Measurements from ENCODE around the gene XG.
"Not testable (repeated sequence)": the region's sequence is repeated elsewhere in the genome, so short reads cannot be mapped to it uniquely, and the experiment has no call there.

The XG gene

DNA sequence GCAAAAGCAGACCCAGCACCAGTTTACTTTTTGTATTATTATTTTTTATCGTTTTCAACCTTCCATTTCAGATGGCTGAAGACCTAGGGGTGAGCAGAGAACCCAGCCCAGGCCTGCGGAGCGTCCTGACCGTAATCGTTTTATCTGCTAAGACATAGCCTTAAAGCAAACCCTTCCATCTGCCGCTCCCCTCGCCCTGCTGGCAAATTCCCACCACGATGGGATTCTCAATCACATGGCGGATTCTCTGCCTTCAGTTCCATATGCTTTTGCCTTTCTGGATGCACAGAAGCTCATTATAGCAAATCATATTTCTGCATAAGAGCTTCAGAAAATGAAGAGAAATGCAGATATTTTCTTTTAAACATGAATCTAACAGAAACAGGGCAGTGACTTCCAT, 18.6 kb upstream of the XG start:
- DNase-seq (ENCODE audit: low read depth in 1 of 2, low spot score in 1 of 2): no peak

DNA sequence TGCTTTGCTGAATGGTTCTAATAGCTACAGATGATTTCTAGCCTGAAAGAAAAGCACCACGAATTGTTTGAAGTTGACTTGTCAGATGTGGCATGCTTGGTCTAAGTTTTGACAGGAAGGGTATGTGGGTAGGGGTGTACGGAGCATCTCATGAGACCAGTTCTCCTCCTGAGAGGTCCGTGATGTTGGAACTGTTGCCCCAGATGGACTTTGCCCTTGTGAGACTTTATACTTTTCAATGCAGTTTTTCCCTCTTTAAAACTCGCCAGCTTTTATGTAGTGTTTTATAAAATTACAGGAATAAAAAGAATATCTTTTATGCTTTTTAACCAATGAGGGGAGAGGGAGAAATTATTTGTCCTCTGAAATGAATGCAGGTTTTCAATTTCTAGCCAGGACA, 16.6 kb upstream of the XG start:
- no peak for DNase-seq (ENCODE audit: low read depth in 1 of 2, low spot score in 1 of 2)

DNA sequence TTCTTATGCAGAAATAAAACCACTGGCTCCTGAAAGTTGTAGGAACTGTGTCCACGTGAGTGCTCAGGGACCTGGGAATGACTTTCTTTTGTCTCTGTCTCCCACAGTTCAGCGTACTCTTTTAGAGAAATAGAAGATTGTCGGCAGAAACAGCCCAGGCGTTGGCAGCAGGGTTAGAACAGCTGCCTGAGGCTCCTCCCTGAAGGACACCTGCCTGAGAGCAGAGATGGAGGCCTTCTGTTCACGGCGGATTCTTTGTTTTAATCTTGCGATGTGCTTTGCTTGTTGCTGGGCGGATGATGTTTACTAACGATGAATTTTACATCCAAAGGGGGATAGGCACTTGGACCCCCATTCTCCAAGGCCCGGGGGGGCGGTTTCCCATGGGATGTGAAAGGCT, 11.2 kb upstream of the XG start:
- no peak for DNase-seq (ENCODE audit: low read depth in 1 of 2, low spot score in 1 of 2)

DNA sequence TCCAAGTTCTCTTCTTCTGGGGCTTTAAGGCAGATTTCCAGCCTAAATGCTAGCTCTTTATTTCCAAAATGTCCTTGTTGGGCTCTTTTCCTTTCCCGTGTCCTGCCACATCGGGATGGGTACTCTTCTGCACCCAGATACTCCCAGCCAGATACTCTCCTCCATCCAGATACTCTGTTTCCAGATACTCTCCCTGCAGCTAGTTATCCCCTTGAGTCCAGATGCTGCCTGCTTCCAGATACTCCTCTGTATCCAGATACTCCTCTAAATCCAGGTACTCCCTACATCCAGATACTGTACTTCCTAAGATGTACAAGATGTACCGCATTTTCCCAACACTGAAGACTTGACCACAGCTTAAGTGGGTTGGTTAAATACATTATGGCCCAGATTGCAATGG, 10.5 kb upstream of the XG start:
- no peak for DNase-seq (ENCODE audit: low read depth in 1 of 2, low spot score in 1 of 2)

DNA sequence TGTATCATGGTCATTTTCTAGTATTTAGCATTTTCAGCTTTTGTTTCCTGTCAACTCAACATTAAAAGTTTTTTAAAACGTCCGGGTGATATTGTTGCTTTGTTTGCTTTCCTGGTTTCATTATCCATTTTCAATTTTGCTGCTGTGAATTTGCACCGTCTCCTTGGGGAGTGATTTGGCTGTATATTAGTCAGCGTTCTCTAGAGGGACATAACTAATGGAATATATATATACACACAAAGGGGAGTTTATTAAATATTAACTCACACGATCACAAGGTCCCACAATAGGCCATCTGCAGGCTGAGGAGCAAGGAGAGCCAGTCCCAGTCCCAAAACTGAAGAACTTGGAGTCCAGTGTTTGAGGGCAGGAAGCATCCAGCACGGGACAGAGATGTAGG, 5.6 kb upstream of the XG start:
- DNase-seq (ENCODE audit: low read depth in 1 of 2, low spot score in 1 of 2): not testable (repeated sequence)

DNA sequence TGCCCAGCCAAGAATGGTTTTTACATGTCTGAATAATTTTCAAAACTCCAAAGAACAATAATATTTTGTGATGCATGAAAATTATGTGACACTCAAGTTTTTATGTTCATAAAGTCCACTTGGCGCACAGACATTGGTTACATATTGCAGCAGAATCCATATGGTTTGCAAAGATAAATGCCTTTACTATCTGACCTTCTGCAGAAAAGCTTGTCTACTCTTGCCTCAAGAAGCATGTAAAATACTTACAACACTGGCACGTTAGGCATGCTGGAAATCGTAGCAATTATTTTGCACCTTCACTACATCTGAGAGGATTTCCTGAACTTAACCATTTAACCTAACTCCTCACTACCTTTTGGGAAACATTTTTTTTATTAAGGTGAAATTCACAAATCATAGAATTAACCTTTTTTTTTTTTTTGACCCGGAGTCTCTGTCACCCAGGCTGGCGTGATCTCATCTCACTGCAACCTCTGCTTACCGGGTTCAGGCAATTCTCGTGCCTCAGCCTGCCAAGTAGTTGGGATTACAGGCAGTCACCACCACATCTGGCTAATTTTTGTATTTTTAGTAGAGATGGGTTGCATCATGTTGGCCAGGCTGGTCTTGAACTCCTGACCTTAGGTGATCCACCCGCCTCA, 3.5 kb upstream of the XG start:
- no peak for DNase-seq (ENCODE audit: low read depth in 1 of 2, low spot score in 1 of 2)

DNA sequence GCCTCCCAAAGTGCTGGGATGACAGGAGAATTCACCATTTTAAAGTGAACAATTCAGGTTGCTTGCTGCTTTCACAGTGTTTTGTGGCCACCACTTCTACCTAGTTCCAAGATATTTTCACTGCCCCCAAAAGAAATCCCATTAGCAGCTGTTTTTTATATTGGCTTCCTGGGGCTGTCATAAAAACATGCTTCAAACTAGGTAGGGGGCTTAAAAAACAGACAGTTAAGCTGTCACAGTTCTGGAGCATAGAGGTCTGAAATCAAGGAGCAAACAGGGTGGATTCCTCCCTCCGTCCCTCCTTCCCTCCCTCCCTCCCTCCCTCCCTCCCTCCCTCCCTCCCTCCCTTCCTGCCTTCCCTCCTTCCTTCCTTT, 3.0 kb upstream of the XG start:
- no peak for DNase-seq (ENCODE audit: low read depth in 1 of 2, low spot score in 1 of 2)

DNA sequence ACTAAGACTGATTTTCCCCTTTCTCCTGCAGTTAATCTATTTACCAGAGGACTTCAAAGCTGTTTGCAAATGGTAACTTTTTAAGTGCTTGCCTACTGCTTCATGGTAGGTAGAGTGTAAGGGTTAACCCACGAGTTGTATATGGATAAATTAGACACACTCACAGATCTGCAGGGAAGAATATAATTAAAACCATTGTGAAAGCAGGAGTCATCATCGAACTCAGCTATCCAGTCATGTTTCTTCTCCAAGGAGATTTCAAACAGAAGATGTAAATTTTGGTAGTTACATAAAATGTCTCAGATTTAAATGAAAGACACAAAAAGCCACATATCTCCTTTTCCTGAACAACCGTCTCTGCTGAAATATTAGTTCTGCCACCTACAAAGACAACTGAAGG, 549 bp upstream of the XG start:
- DNase-seq (ENCODE audit: low read depth in 1 of 2, low spot score in 1 of 2): no peak

DNA sequence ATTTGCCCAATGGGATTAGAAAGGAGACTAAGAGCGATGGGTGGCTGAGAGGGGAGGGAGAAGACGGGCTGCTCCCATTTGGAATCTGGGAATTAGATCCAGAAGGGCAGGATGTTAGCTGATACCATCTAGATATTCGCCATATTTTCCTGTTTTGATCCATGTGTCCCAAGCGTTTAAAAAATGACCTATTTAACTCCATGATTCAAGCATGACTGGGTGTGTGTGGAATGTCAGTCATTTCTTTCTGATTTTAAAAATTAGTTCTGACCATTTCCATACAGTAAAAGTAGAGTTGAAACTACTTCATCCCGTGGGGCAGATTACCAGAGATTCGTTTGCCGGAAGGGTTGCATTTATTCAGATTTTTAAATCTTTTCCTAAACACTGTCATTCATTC, 601 bp downstream of the XG start:
- not testable (repeated sequence) for DNase-seq (ENCODE audit: low read depth in 1 of 2, low spot score in 1 of 2)

DNA sequence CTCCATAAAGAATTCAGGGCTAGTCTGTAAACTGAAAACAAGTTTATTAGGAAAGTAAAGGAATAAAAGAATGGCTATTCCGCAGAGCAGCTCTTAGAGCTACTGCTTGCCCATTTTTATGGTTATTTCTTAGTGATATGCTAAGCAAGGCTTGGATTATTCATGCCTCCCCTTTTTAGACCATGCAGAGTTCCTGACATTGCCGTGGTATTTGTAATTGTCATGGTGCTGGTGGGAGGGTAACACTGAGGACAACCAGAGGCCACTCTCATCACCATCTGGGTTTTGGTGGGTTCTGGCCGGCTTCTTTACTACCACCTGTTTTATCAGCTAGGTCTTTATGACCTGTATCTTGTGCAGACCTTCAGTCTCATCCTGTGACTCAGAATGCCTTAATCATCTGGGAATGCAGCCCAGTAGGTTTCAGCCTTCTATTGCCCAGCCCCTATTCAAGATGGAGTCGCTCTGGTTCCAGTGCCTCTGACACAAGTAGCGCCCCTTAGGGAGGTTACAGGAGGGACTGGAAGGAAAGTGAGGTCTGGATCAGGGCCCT, 3.4 kb downstream of the XG start:
- DNase-seq (ENCODE audit: low read depth in 1 of 2, low spot score in 1 of 2): not testable (repeated sequence)

DNA sequence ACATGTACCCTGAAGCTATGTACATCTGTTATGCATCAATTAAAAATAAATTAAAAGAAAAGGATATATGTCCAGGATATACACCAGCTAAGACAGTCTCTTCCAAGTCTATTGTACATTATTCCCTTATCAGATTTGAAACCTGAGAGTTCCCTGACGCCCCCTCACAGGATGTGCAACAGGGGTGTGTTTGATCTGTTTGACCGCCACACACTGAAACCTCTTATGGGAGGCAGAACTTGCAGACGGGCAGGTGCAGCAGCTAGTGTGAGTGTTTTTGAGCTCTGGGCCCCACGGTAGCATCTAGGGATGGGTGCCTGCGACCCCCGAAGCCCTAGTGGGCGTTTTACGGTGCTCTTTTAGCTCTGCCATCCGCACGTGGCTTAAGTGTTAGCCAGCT, 4.7 kb downstream of the XG start:
- DNase-seq (ENCODE audit: low read depth in 1 of 2, low spot score in 1 of 2): no peak

DNA sequence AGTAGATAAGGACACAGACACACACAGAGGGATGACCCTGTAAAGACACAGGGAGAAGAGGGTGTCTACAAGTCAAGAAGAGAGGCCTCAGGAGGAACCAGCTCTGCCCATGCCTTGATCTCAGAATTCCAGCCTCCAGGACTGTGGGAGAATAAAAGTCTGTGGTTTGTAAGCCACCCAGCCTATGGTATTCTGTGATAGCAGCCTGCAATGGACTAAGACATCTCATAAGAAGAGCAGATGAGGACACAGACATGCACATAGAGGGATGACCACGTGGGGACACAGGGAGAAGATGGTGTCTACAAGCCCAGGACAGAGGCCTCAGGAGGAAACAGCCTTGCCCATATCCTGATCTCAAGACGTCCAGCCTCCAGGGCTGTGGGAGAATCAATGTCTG, 9.4 kb downstream of the XG start:
- no peak for DNase-seq (ENCODE audit: low read depth in 1 of 2, low spot score in 1 of 2)

DNA sequence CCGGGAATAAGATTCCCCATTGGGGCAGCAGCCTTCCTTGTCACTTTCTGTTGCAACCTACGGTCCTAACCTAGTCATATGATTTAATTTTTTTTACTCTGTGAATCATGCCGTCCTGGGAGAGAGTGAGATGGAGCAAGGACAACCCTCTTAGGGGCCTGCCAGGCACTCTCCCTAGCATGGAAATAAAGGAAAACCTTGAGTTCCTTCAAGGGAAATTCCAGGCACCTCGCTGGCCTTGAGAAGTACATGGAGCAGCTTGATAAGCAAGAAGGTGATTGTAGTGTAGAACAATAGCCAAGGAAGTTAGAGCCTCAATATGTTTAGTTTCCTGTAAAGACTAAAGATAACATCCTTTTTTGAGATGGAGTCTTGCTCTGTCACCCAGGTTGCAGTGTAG, 10.8 kb downstream of the XG start:
- not testable (repeated sequence) for DNase-seq (ENCODE audit: low read depth in 1 of 2, low spot score in 1 of 2)

DNA sequence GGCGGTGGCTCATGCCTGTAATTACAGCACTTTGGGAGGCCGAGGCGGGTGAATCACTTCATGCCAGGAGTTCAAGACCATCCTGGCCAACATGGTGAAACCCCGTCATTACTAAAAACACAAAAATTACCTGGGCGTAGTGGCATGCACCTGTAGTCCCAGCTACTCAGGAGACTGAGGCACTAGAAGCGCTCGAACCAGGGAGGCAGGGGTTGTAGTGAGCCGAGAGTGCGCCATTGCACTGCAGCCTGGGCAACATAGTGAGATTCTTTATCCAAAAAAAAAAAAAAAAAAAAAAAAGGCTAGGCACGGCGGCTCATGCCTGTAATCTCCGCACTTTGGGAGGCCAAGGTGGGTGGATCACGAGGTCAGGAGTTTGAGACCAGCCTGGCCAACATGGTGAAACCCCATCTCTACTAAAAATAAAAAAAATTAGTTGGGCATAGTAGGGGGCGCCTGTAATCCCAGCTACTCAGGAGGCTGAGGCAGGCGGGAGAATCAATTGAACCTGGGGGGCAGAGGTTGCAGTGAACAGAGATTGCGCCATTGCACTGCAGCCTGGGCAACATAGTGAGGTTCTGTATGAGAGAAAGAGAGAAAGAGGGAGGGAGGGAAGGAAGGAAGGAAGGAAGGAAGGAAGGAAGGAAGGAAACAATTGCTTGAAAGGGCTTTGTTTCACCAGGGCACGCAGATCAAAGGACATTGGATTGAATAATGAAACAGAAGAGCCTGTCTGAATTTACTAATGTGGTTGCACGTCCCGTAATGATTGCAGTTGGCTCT, 13.1 kb downstream of the XG start:
- DNase-seq (ENCODE audit: low read depth in 1 of 2, low spot score in 1 of 2): not testable (repeated sequence)

DNA sequence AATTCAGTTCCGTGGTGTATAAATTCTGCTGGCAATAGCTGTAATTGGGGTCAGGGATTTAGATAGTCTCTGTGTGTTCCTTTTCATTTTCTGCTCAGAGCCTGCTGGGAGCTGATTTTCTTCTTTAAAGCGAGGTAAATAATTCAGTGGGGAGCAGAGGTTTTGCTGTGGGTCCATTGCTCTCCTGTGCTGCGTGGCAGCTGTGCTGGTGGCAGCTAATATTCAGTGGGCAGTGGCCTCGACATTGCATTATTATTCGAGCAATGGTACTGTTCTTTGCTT, 13.7 kb downstream of the XG start:
- DNase-seq (ENCODE audit: low read depth in 1 of 2, low spot score in 1 of 2): no peak

DNA sequence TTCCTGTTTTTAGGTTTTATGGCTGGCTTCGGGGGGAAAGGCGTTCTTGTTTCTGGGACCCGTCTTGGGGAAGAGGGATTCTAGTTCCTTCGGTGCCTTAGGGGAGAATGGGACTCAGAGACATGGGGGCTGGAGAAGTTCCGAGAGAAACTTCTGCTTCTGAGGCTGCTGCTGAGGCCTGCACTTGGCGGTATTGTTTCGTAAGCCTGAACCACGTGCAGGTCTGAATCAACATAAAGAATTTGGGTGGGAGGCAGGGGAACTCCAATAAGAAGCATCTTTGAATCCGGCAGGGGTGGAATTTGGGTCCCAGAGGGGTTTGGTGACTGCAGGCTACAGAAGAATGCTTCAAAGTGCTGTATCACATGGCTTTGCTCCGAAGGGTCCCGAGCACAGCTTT, 15.1 kb downstream of the XG start:
- DNase-seq (ENCODE audit: low read depth in 1 of 2, low spot score in 1 of 2): no peak

DNA sequence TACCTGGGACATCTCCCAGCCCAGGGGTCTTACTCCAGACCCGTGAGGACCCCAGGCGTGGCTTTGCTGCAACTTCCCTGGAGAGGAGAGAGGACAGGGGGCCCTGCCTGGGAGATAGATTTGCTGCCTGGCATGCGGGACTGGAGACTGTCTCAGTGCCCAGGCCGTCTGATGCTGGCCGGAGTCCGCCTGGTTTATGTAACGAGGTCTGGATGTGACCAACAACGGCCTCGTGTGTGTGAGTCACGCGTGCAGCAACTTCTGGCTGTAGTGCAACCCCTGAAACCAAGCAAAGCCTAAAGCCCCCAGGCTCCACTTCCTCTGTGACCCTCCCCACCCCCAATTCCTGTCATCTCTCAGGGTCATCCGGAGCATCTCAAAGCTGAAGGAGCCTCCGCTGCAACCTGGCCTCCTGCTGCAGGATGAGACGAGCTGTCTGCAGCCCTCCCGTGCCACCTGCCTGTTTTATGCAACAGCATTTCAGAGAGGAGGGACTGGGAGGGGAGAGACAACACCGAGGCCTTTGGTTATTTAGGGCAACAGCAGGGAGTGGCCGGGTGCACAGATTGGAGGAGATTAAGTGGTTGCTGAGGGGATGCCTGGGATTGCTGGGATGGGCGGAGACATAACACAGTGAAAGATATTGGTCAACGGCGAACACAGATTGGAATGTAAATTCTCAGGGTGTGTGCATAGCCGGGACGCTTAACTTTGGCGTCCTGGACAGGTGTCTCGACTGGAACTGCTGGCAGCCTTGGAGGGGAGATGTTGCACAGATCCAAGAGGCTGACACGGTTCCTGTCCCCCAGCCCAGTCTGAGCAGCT, 16.0 kb downstream of the XG start:
- DNase-seq (ENCODE audit: low read depth in 1 of 2, low spot score in 1 of 2): no peak

DNA sequence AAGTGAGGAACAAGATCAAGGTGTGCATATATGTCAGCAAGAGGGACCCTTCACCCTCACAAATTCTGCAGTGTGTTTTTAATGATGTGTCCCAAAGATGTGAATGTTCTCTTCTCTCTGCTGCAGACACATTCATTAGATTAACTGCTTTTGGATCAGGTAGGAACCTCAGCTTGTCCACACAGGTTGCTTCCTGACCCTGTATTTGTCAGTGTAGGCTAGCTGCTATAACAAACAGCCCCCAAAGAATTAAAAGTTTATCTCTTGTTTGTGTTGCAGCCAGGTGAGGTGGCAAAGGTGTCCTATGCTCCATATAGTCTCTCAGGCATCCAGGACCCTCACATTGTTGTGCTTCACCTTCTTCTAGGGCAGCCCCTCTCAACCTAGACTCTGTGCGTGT, 17.8 kb downstream of the XG start:
- DNase-seq (ENCODE audit: low read depth in 1 of 2, low spot score in 1 of 2): no peak

DNA sequence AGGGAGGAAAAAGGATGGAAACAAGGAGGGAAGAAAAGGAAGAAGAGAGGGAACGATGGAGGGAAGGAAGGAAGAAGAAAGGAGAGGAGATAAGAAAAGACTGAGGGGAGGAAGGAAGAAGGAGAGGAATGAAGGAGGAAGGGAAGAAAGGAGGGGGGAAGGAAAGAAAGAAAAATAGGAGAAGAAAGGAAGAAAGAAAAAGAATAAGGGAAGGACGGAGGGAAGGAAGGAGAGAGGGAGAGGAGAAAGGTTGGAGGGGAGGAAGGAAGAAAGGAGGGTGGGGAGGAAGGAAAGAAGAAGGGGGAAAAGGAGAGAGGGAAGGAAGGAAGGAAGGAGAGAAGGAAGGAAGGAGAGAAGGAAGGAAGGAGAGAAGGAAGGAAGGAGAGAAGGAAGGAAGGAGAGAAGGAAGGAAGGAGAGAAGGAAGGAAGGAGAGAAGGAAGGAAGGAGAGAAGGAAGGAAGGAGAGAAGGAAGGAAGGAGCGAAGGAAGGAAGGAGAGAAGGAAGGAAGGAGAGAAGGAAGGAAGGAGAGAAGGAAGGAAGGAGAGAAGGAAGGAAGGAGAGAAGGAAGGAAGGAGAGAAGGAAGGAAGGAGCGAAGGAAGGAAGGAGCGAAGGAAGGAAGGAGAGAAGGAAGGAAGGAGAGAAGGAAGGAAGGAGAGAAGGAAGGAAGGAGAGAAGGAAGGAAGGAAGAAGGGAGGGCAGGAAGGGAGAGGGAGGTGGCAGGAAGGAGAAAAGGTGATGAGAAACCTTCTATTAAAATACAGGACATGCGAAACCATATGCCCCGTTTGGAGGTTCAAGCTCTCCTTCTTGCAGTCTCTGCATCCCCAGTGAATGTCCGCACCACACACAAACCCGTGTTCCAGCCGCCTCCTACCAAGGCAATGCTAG, 21.6 kb downstream of the XG start:
- DNase-seq (ENCODE audit: low read depth in 1 of 2, low spot score in 1 of 2): not testable (repeated sequence)

DNA sequence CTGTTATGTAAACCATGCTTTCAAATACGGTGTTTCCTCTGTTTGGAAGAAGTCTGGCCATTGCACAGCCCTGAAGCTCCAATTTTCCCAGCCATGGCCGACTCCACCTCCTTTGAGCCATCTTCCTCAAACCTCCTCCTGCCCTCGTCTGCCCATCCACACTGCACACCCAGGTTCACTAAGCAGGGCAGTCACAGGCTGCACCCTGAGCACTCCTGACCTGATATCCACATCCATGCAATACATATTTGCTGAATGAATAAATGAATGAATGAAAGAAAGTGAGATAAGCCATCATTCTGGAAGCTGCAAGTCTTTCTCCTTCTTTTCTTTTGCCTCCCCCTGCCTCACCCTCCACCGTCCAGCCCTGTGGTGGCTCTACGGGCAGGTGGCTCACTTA, 22.2 kb downstream of the XG start:
- DNase-seq (ENCODE audit: low read depth in 1 of 2, low spot score in 1 of 2): no peak

DNA sequence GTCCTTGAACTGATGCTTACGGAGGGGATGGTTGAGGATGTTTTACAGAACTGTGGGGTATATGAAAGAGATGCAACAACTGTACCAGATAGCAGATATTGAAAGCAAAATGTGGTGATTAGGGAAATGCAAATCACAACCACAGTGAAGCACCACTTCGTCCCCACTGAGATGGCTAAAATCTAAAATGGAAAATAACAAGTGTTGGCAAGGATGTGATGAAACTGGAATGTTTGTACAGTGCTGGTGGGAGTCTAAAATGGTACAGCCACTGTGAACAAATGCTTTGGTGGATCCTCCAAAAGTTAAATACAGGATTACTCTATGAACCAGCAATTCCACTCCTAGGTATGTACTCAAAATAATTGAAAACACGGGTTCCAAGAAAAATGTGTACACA, 22.9 kb downstream of the XG start:
- DNase-seq (ENCODE audit: low read depth in 1 of 2, low spot score in 1 of 2): no peak

Measured in stimulated activated CD4-positive, alpha-beta T cell treated with anti-CD3 and anti-CD28 coated beads, Interleukin-15, amount 100 ng/mL, for 1 hour (primary cell).